NB4 (cell line): ENCODE results near the gene BARX2.
"Not testable (repeated sequence)": the region's sequence is repeated elsewhere in the genome, so short reads cannot be mapped to it uniquely, and the experiment has no call there.

ENCODE experiments used
- POLR2A ChIP-seq: IDR thresholded peaks from 2 replicates; pipeline ENCODE4 v1.6.1; 2011; ENCODE audit warnings: mild to moderate bottlenecking; ENCODE audit not compliant: insufficient read length; ENCODE audit errors: extremely low read depth
- TF ChIP-seq, protein P1 (sequence below): IDR thresholded peaks from one replicate; pipeline ENCODE4 v1.5.1; 2012; ENCODE audit warnings: low read depth, low read length
- TF ChIP-seq, protein P2 (sequence below): IDR thresholded peaks from 2 replicates; pipeline ENCODE4 v1.6.1; 2011; ENCODE audit warnings: low read depth, low read length

GRCh38 chr11:129344301-129344940 lies 31.2 kb upstream of the BARX2 start:
- TF ChIP-seq, protein P1, sequence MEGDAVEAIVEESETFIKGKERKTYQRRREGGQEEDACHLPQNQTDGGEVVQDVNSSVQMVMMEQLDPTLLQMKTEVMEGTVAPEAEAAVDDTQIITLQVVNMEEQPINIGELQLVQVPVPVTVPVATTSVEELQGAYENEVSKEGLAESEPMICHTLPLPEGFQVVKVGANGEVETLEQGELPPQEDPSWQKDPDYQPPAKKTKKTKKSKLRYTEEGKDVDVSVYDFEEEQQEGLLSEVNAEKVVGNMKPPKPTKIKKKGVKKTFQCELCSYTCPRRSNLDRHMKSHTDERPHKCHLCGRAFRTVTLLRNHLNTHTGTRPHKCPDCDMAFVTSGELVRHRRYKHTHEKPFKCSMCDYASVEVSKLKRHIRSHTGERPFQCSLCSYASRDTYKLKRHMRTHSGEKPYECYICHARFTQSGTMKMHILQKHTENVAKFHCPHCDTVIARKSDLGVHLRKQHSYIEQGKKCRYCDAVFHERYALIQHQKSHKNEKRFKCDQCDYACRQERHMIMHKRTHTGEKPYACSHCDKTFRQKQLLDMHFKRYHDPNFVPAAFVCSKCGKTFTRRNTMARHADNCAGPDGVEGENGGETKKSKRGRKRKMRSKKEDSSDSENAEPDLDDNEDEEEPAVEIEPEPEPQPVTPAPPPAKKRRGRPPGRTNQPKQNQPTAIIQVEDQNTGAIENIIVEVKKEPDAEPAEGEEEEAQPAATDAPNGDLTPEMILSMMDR, result not testable (repeated sequence)
- TF ChIP-seq, protein P2, sequence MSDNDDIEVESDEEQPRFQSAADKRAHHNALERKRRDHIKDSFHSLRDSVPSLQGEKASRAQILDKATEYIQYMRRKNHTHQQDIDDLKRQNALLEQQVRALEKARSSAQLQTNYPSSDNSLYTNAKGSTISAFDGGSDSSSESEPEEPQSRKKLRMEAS, result not testable (repeated sequence)
- not testable (repeated sequence) for TF ChIP-seq POLR2A
